ENCODE measurements around the gene BPTF.

GRCh38 chr17:67836205-67836987, 11.1 kb downstream of the BPTF start:
- TF ChIP-seq CTCF (IDR thresholded peaks at IDR 0.05) (no peak), POLR2A (IDR thresholded peaks at IDR 0.05) (no peak)
